HCT116 (cell line): Measurements from ENCODE around the gene FAM167B. TPM values are rescaled to one million over a fixed set of nuclear protein-coding genes. Genes with fewer than 3 reads are reported as not detected.

ENCODE experiments used
- ATAC-seq: fragments of 200-7000 bp; cut with Tn5 transposase; 2 replicates; pipeline ENCODE4 v1.9.1; 2020; ENCODE audit warnings: mild to moderate bottlenecking, moderate library complexity
- BruUV-seq: library from RNA; stranded (reverse); fragments of 400-500 nt; replicated peaks from 2 replicates; lab custom pipeline; 2021; lab: Mats Ljungman, UMichigan
- CTCF ChIA-PET: fragments of 300-600 bp; sonication (Branson Sonifier 250); formaldehyde crosslinking; loops from one replicate; lab custom pipeline; 2021; ENCODE audit warnings: antibody characterized with exemption; lab: Charles Lee
- POLR2A ChIA-PET: fragments of 300-600, 350-600 bp; sonication (Branson Sonifier 250); formaldehyde crosslinking; loops from one replicate; lab custom pipeline; 2021; ENCODE audit warnings: antibody characterized with exemption; lab: Charles Lee
- RAD21 ChIA-PET, 2 experiments: fragments of 300-600 bp; sonication (Branson Sonifier 250); formaldehyde crosslinking; loops; one replicate each; lab custom pipeline; 2023; ENCODE audit warnings: low total read pairs in 2 of 2; ENCODE audit not compliant: uncharacterized antibody in 2 of 2, unreplicated experiment in 2 of 2, low non-redundant PET in 1 of 2; lab: Charles Lee
- DNase-seq: peaks from one replicate; pipeline ENCODE4 v3.0.0-alpha.2; 2010; ENCODE audit warnings: low read depth, low spot score
- H2AFZ ChIP-seq: fragments of 200-600 bp; shearing (Covaris generic), sonication (generic); 2 replicates; pipeline ENCODE4 v1.6.1; 2017; ENCODE audit warnings: low read depth, mixed run types, mixed read lengths, antibody characterized with exemption, low read length; ENCODE audit not compliant: poor library complexity, severe bottlenecking
- H3K27ac ChIP-seq: 2 replicates; pipeline ENCODE4 v1.5.1; 2012; ENCODE audit warnings: low read depth, low read length
- H3K27me3 ChIP-seq: fragments of 200-600 bp; sonication (generic); 2 replicates; pipeline ENCODE4 v1.6.1; 2016; ENCODE audit warnings: mixed run types, low read length, mixed read lengths; ENCODE audit not compliant: insufficient read depth
- H3K36me3 ChIP-seq, 2 experiments: fragments of 200-500 bp in 1 of 2; fragments of 200-600 bp in 1 of 2; sonication (Bioruptor generic) in 1 of 2; sonication (generic) in 1 of 2; 2 replicates each; pipeline versions ENCODE4 v1.5.1 to v1.6.1; 2014 to 2016; ENCODE audit warnings: low read length in 2 of 2, inconsistent platforms in 1 of 2, mixed read lengths in 1 of 2, mixed run types in 1 of 2; ENCODE audit not compliant: insufficient read depth in 2 of 2, control insufficient read depth in 1 of 2
- H3K4me1 ChIP-seq, 2 experiments: fragments of 200-600 bp in 1 of 2; sonication (generic) in 1 of 2; 2 replicates each; pipeline versions ENCODE4 v1.5.1 to v1.6.1; 2012 to 2017; ENCODE audit warnings: low read length in 2 of 2, inconsistent platforms in 1 of 2, mild to moderate bottlenecking in 1 of 2, mixed read lengths in 1 of 2, mixed run types in 1 of 2, moderate library complexity in 1 of 2; ENCODE audit not compliant: insufficient read depth in 2 of 2, control insufficient read depth in 1 of 2
- H3K4me2 ChIP-seq: fragments of 200-600 bp; sonication (generic); 2 replicates; pipeline ENCODE4 v1.6.1; 2017; ENCODE audit warnings: mixed run types, low read length, mixed read lengths
- H3K4me3 ChIP-seq, 2 experiments: fragments of 200-600 bp in 1 of 2; sonication (generic) in 1 of 2; replicated peaks in 1 of 2; 2 replicates each; pipeline ENCODE4 v1.5.1; 2011 to 2016; ENCODE audit warnings: low read length in 2 of 2, control low read depth in 1 of 2, low read depth in 1 of 2, mild to moderate bottlenecking in 1 of 2, mixed read lengths in 1 of 2, mixed run types in 1 of 2
- H3K79me2 ChIP-seq: fragments of 200-600 bp; sonication (generic); 2 replicates; pipeline ENCODE4 v1.6.1; 2017; ENCODE audit warnings: mild to moderate bottlenecking, mixed run types, low read length, moderate library complexity, mixed read lengths; ENCODE audit not compliant: insufficient read depth
- H3K9ac ChIP-seq: fragments of 200-600 bp; sonication (generic); 2 replicates; pipeline ENCODE4 v1.6.1; 2016; ENCODE audit warnings: low read length, mixed read lengths
- H3K9me2 ChIP-seq: fragments of 200-600 bp; sonication (generic), shearing (Covaris generic); 2 replicates; pipeline ENCODE4 v1.6.1; 2017; ENCODE audit warnings: mixed run types, mild to moderate bottlenecking, moderate library complexity; ENCODE audit not compliant: insufficient read depth
- H3K9me3 ChIP-seq, 2 experiments: fragments of 200-500 bp in 1 of 2; fragments of 200-600 bp in 1 of 2; sonication (Bioruptor generic) in 1 of 2; sonication (generic) in 1 of 2; 2 replicates each; pipeline ENCODE4 v1.6.1; 2014 to 2017; ENCODE audit warnings: low read length in 2 of 2, mixed read lengths in 2 of 2, inconsistent platforms in 1 of 2, low read depth in 1 of 2, mild to moderate bottlenecking in 1 of 2, mixed run types in 1 of 2, moderate library complexity in 1 of 2; ENCODE audit not compliant: control insufficient read depth in 1 of 2, insufficient read depth in 1 of 2
- H4K20me1 ChIP-seq: fragments of 200-600 bp; sonication (generic), shearing (Covaris generic); 2 replicates; pipeline ENCODE4 v1.6.1; 2017; ENCODE audit warnings: mixed run types, mild to moderate bottlenecking, moderate library complexity; ENCODE audit not compliant: insufficient read depth
- CBX3 ChIP-seq: IDR thresholded peaks from 2 replicates; pipeline ENCODE4 v1.6.1; 2012; ENCODE audit warnings: low read depth
- CEBPB ChIP-seq: IDR thresholded peaks from 2 replicates; pipeline ENCODE4 v1.6.1; 2012; ENCODE audit warnings: low read depth
- EGR1 ChIP-seq: IDR thresholded peaks from 2 replicates; pipeline ENCODE4 v1.6.1; 2012; ENCODE audit warnings: low read depth
- ELF1 ChIP-seq: IDR thresholded peaks from 2 replicates; pipeline ENCODE4 v1.6.1; 2012; ENCODE audit warnings: low read depth, borderline replicate concordance
- EZH2 ChIP-seq: fragments of 200-600 bp; sonication (generic); IDR thresholded peaks from 2 replicates; pipeline ENCODE4 v1.6.1; 2017; ENCODE audit warnings: antibody characterized with exemption, mixed run types
- EZH2phosphoT487 ChIP-seq: fragments of 200-600 bp; IDR thresholded peaks from 2 replicates; pipeline ENCODE4 v1.6.1; 2018; ENCODE audit warnings: antibody characterized with exemption, borderline replicate concordance
- FOSL1 ChIP-seq: IDR thresholded peaks from 2 replicates; pipeline ENCODE4 v1.6.1; 2012; ENCODE audit warnings: low read depth
- SIN3A ChIP-seq: IDR thresholded peaks from 2 replicates; pipeline ENCODE4 v1.6.1; 2012; ENCODE audit warnings: low read depth
- SP1 ChIP-seq: IDR thresholded peaks from 2 replicates; pipeline ENCODE4 v1.6.1; 2012; ENCODE audit warnings: low read depth
- TCF7L2 ChIP-seq: IDR thresholded peaks from 2 replicates; pipeline ENCODE4 v1.7.0; 2011; ENCODE audit warnings: borderline replicate concordance, inconsistent platforms; ENCODE audit not compliant: insufficient read depth, insufficient read length; ENCODE audit errors: extremely low read depth
- intact Hi-C: fragments of 100-400 bp; cut with micrococcal nuclease; formaldehyde crosslinking; loops from 2 replicates; pipeline ENCODE4 v1.10.0; 2022
- total RNA-seq: library from RNA; stranded (reverse); gene quantifications from one replicate; pipeline ENCODE4 v1.2.1, GENCODE V29; 2021; ENCODE audit not compliant: unreplicated experiment
- TF ChIP-seq, protein P1 (sequence below): IDR thresholded peaks from 2 replicates; pipeline ENCODE4 v1.6.1; 2012; ENCODE audit warnings: low read depth
- TF ChIP-seq, protein P2 (sequence below): IDR thresholded peaks from 2 replicates; pipeline ENCODE4 v1.6.1; 2012

The FAM167B gene
- total RNA-seq, 1 experiment from 2014 or later: 0.42 TPM

DNA sequence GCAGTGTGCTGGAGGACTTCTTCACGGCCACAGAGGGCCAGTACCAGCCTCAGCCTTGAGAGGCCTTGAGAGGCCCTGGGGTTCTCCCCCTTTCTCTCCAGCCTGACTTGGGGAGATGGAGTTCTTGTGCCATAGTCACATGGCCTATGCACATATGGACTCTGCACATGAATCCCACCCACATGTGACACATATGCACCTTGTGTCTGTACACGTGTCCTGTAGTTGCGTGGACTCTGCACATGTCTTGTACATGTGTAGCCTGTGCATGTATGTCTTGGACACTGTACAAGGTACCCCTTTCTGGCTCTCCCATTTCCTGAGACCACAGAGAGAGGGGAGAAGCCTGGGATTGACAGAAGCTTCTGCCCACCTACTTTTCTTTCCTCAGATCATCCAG lies 38.6 kb downstream of the FAM167B start:
- H3K79me2 ChIP-seq: no peaks in the 10 kb centered on the region
- no peak overlapping the region for H2AFZ ChIP-seq
- RAD21 ChIA-PET: no interaction called here
- no peak for TF ChIP-seq EGR1
- peaks cover 3 to 12% of the 10 kb centered on the region in 2 experiments for H3K4me1 ChIP-seq
- H3K27me3 ChIP-seq: no peaks in the 10 kb centered on the region
- ATAC-seq (no peak), DNase-seq (no peak)
- no peaks in the 10 kb centered on the region for H3K9me2 ChIP-seq
- no peak overlapping the region for H3K4me3 ChIP-seq
- intact Hi-C loops: no loop called here
- no peaks in the 10 kb centered on the region for H4K20me1 ChIP-seq
- H3K4me2 ChIP-seq: no peak overlapping the region
- no peak overlapping the region for H3K9ac ChIP-seq
- no peaks in the 10 kb centered on the region for H3K9me3 ChIP-seq
- H3K36me3 ChIP-seq: no peaks in the 10 kb centered on the region
- POLR2A ChIA-PET: no interaction called here
- no peak overlapping the region for H3K27ac ChIP-seq
- CTCF ChIA-PET: no interaction called here
- no TSS peak for BruUV-seq

DNA sequence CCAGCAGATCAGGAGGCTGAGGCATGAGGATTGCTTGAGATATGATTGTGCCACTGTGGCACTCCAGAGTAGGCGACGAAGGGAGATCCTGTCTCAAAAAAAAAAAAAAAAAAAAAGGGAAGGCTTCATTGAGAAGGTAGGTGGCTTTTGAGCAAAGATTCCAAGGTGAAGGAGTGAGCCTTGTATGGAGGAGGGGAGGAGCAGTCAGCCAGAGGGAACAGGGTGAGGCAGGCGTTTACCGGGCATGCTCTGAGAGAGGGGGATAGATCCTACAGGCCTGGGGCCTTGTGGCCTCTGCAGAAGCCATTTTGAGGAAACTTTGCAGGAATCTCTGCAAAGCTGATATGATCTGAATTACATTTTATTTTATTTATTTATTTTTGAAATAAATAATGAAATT lies 39.7 kb downstream of the FAM167B start:
- H3K27ac ChIP-seq: no peak overlapping the region
- ATAC-seq: no peak
- no peaks in the 10 kb centered on the region for H3K79me2 ChIP-seq
- H3K27me3 ChIP-seq: no peaks in the 10 kb centered on the region
- H3K9me2 ChIP-seq: no peaks in the 10 kb centered on the region
- TF ChIP-seq TCF7L2 (no peak), EGR1 (no peak), CEBPB (no peak), ELF1 (no peak), CBX3 (no peak), EZH2 (no peak), SP1 (no peak), EZH2phosphoT487 (no peak), SIN3A (no peak), FOSL1 (no peak)
- TF ChIP-seq, protein P1, sequence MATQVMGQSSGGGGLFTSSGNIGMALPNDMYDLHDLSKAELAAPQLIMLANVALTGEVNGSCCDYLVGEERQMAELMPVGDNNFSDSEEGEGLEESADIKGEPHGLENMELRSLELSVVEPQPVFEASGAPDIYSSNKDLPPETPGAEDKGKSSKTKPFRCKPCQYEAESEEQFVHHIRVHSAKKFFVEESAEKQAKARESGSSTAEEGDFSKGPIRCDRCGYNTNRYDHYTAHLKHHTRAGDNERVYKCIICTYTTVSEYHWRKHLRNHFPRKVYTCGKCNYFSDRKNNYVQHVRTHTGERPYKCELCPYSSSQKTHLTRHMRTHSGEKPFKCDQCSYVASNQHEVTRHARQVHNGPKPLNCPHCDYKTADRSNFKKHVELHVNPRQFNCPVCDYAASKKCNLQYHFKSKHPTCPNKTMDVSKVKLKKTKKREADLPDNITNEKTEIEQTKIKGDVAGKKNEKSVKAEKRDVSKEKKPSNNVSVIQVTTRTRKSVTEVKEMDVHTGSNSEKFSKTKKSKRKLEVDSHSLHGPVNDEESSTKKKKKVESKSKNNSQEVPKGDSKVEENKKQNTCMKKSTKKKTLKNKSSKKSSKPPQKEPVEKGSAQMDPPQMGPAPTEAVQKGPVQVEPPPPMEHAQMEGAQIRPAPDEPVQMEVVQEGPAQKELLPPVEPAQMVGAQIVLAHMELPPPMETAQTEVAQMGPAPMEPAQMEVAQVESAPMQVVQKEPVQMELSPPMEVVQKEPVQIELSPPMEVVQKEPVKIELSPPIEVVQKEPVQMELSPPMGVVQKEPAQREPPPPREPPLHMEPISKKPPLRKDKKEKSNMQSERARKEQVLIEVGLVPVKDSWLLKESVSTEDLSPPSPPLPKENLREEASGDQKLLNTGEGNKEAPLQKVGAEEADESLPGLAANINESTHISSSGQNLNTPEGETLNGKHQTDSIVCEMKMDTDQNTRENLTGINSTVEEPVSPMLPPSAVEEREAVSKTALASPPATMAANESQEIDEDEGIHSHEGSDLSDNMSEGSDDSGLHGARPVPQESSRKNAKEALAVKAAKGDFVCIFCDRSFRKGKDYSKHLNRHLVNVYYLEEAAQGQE: no peak
- TF ChIP-seq, protein P2, sequence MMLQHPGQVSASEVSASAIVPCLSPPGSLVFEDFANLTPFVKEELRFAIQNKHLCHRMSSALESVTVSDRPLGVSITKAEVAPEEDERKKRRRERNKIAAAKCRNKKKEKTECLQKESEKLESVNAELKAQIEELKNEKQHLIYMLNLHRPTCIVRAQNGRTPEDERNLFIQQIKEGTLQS: no peak
- no peaks in the 10 kb centered on the region for H4K20me1 ChIP-seq
- no peak overlapping the region for H3K9ac ChIP-seq
- DNase-seq: no peak
- H3K4me1 ChIP-seq: peaks cover 13 to 22% of the 10 kb centered on the region in 2 experiments
- no peaks in the 10 kb centered on the region for H3K36me3 ChIP-seq
- H2AFZ ChIP-seq: no peak overlapping the region
- RAD21 ChIA-PET: no interaction called here
- H3K9me3 ChIP-seq: no peaks in the 10 kb centered on the region
- H3K4me2 ChIP-seq: no peak overlapping the region
- no TSS peak for BruUV-seq
- CTCF ChIA-PET: no interaction called here
- intact Hi-C loops: no loop called here
- POLR2A ChIA-PET: no interaction called here
- no peak overlapping the region for H3K4me3 ChIP-seq
